Caco-2 (cell line): ENCODE results near the gene TMEM273. TPM values are rescaled to one million over a fixed set of nuclear protein-coding genes. Genes with fewer than 3 reads are reported as not detected.

Experiments
- BruUV-seq: library from RNA; stranded (reverse); fragments of 400-500 nt; replicated peaks from 2 replicates; lab custom pipeline; 2021; lab: Mats Ljungman, UMichigan
- CTCF ChIA-PET: fragments of 300-600 bp; sonication (Branson Sonifier 250); formaldehyde crosslinking; loops from one replicate; lab custom pipeline; 2022; ENCODE audit warnings: antibody characterized with exemption; lab: Charles Lee
- POLR2A ChIA-PET: fragments of 300-600 bp; sonication (Branson Sonifier 250); formaldehyde crosslinking; loops from one replicate; lab custom pipeline; 2022; ENCODE audit warnings: antibody characterized with exemption; lab: Charles Lee
- DNase-seq, 2 experiments: peaks; one replicate each; pipeline versions ENCODE4 v3.0.0 to v3.0.0-alpha.2; 2020 to 2022
- H3K27me3 ChIP-seq: replicated peaks from 2 replicates; pipeline ENCODE4 v1.6.0; 2011; ENCODE audit warnings: low read length; ENCODE audit not compliant: control insufficient read depth, insufficient read depth
- H3K36me3 ChIP-seq: 2 replicates; pipeline ENCODE4 v1.5.1; 2011; ENCODE audit warnings: low read length; ENCODE audit not compliant: control insufficient read depth, insufficient read depth
- H3K4me1 ChIP-seq: fragments of 250-450 bp; sonication (Bioruptor Pico); 2 replicates; pipeline ENCODE4 v1.5.1; 2020; ENCODE audit warnings: mild to moderate bottlenecking
- H3K4me3 ChIP-seq: 2 replicates; pipeline ENCODE4 v1.5.1; 2011; ENCODE audit warnings: low read depth, mild to moderate bottlenecking, control low read depth, low read length
- H3K9me3 ChIP-seq: fragments of 250-450 bp; sonication (Bioruptor Pico); 2 replicates; pipeline ENCODE4 v1.5.1; 2020; ENCODE audit warnings: mild to moderate bottlenecking, moderate library complexity
- H3K27ac Mint-ChIP-seq: one replicate; pipeline ENCODE4 v1.8.0; 2022; ENCODE audit warnings: mixed read lengths; ENCODE audit not compliant: unreplicated experiment
- H3K27me3 Mint-ChIP-seq: one replicate; pipeline ENCODE4 v1.8.0; 2022; ENCODE audit warnings: mixed read lengths; ENCODE audit not compliant: insufficient read depth, unreplicated experiment
- H3K36me3 Mint-ChIP-seq: one replicate; pipeline ENCODE4 v1.8.0; 2022; ENCODE audit warnings: mild to moderate bottlenecking, mixed read lengths; ENCODE audit not compliant: insufficient read depth, unreplicated experiment
- H3K4me1 Mint-ChIP-seq: one replicate; pipeline ENCODE4 v1.8.0; 2022; ENCODE audit warnings: low read depth, mixed read lengths; ENCODE audit not compliant: unreplicated experiment
- H3K4me3 Mint-ChIP-seq: one replicate; pipeline ENCODE4 v1.8.0; 2022; ENCODE audit warnings: mild to moderate bottlenecking, moderate library complexity, mixed read lengths; ENCODE audit not compliant: unreplicated experiment
- H3K9me3 Mint-ChIP-seq: one replicate; pipeline ENCODE4 v1.8.0; 2022; ENCODE audit warnings: mixed read lengths; ENCODE audit not compliant: unreplicated experiment
- intact Hi-C: fragments of 100-400 bp; cut with micrococcal nuclease; formaldehyde crosslinking; loops from one replicate; pipeline ENCODE4 v1.10.0; 2022; ENCODE audit not compliant: unreplicated experiment
- total RNA-seq: library from RNA; stranded (reverse); gene quantifications from 2 replicates; pipeline ENCODE4 v1.2.3, GENCODE V29; 2022
- TF ChIP-seq, protein P1 (sequence below), 2 experiments: fragments of 200-600 bp in 1 of 2; IDR thresholded peaks; 1 replicate in 1 of 2; 2 replicates in 1 of 2; pipeline versions ENCODE4 v1.5.1 to v1.8.0; 2011 to 2022; ENCODE audit warnings: antibody characterized with exemption in 1 of 2, control low read depth in 1 of 2, inconsistent platforms in 1 of 2, low read depth in 1 of 2, low read length in 1 of 2, mild to moderate bottlenecking in 1 of 2, moderate library complexity in 1 of 2; ENCODE audit not compliant: insufficient read depth in 1 of 2, severe bottlenecking in 1 of 2, unreplicated experiment in 1 of 2

TMEM273 gene
- total RNA-seq, 1 experiment from 2014 or later = not detected

GRCh38 chr10:49107111-49107886, 80.9 kb downstream of the TMEM273 start:
- H3K27me3 ChIP-seq = no peaks in the 10 kb centered on the region
- intact Hi-C loops = no loop called here
- DNase-seq = no peak
- no peaks in the 10 kb centered on the region for H3K36me3 Mint-ChIP-seq
- H3K27me3 Mint-ChIP-seq = peaks cover 11% of the 10 kb centered on the region
- no peaks in the 10 kb centered on the region for H3K36me3 ChIP-seq
- no peak overlapping the region for H3K4me3 ChIP-seq
- H3K9me3 Mint-ChIP-seq = no peaks in the 10 kb centered on the region
- no TSS peak for BruUV-seq
- TF ChIP-seq, protein P1, sequence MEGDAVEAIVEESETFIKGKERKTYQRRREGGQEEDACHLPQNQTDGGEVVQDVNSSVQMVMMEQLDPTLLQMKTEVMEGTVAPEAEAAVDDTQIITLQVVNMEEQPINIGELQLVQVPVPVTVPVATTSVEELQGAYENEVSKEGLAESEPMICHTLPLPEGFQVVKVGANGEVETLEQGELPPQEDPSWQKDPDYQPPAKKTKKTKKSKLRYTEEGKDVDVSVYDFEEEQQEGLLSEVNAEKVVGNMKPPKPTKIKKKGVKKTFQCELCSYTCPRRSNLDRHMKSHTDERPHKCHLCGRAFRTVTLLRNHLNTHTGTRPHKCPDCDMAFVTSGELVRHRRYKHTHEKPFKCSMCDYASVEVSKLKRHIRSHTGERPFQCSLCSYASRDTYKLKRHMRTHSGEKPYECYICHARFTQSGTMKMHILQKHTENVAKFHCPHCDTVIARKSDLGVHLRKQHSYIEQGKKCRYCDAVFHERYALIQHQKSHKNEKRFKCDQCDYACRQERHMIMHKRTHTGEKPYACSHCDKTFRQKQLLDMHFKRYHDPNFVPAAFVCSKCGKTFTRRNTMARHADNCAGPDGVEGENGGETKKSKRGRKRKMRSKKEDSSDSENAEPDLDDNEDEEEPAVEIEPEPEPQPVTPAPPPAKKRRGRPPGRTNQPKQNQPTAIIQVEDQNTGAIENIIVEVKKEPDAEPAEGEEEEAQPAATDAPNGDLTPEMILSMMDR (IDR thresholded peaks at IDR 0.05; ENCODE audit: insufficient read depth in 1 of 2, low read depth in 1 of 2, low read length in 1 of 2, severe bottlenecking in 1 of 2, unreplicated experiment in 1 of 2) = no peak
- no peak overlapping the region for H3K4me3 Mint-ChIP-seq
- POLR2A ChIA-PET = no interaction called here
- no peak overlapping the region for H3K27ac Mint-ChIP-seq
- 0 out of 2 replicates have a peak, but pooled peaks cover 3% of the 10 kb centered on the region for H3K9me3 ChIP-seq
- H3K4me1 ChIP-seq = no peaks in the 10 kb centered on the region
- H3K4me1 Mint-ChIP-seq = no peaks in the 10 kb centered on the region
- CTCF ChIA-PET = no interaction called here

DNA sequence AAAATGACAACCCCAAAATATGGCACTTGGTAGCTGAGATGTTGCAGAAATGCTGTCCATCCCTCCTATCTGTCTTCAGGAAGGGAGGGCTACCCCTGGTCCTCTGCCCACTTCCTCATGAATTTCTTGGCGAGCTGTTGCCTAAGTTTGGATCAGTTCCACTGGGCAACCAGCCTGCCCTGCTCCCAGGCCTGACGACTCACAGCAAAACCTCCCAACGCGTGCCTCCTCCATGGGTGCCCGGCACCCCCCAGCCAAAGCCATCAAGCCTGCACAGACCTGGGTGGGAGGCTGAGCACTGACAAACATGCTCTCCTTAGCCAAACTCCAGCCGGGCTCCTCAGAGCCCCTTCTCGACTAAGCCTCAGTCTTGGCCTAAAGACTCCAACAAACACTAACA, 81.7 kb downstream of the TMEM273 start:
- H3K4me3 ChIP-seq = no peak overlapping the region
- ChIA-PET CTCF (no interaction called here), POLR2A (no interaction called here)
- DNase-seq = no peak
- H3K36me3 ChIP-seq = no peaks in the 10 kb centered on the region
- BruUV-seq = no TSS peak
- H3K27me3 ChIP-seq = no peaks in the 10 kb centered on the region
- no peaks in the 10 kb centered on the region for H3K4me1 ChIP-seq
- no peaks in the 10 kb centered on the region for H3K36me3 Mint-ChIP-seq
- no peak overlapping the region for H3K4me3 Mint-ChIP-seq
- intact Hi-C loops = no loop called here
- H3K9me3 ChIP-seq = 0 out of 2 replicates have a peak, but pooled peaks cover 3% of the 10 kb centered on the region
- TF ChIP-seq, protein P1 (IDR thresholded peaks at IDR 0.05; ENCODE audit: insufficient read depth in 1 of 2, low read depth in 1 of 2, low read length in 1 of 2, severe bottlenecking in 1 of 2, unreplicated experiment in 1 of 2) = no peak
- no peaks in the 10 kb centered on the region for H3K4me1 Mint-ChIP-seq
- H3K9me3 Mint-ChIP-seq = no peaks in the 10 kb centered on the region
- no peak overlapping the region for H3K27ac Mint-ChIP-seq
- H3K27me3 Mint-ChIP-seq = peaks cover 14% of the 10 kb centered on the region

DNA sequence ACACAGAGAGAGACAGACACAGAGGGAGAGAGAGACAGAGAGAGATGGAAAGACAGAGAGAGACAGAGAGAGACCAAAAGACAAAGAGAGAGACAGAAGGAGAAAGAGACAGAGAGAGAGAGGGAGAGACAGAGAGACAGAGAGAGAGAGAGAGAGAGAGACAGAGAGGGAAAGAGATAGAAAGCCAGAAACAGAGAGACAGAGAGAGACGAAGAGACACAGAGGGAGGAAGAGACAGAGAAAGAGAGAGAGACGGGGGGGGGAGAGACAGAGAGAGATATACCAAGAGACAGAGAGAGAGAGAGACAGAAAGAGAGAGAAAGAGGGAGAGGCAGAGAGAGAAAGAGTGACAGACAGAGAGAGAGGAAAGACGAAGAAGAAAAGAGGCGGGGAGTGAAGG, 83.1 kb downstream of the TMEM273 start:
- CTCF ChIA-PET = no interaction called here
- Histone ChIP-seq H3K4me1 (no peaks in the 10 kb centered on the region), H3K36me3 (no peaks in the 10 kb centered on the region), H3K27me3 (no peaks in the 10 kb centered on the region), H3K9me3 (0 out of 2 replicates have a peak, but pooled peaks cover 3% of the 10 kb centered on the region), H3K4me3 (no peak overlapping the region)
- no peaks in the 10 kb centered on the region for H3K36me3 Mint-ChIP-seq
- peaks cover 14% of the 10 kb centered on the region for H3K27me3 Mint-ChIP-seq
- POLR2A ChIA-PET = no interaction called here
- H3K4me1 Mint-ChIP-seq = no peaks in the 10 kb centered on the region
- H3K4me3 Mint-ChIP-seq = no peak overlapping the region
- H3K27ac Mint-ChIP-seq = no peak overlapping the region
- intact Hi-C loops = no loop called here
- DNase-seq = no peak
- no peaks in the 10 kb centered on the region for H3K9me3 Mint-ChIP-seq
- no TSS peak for BruUV-seq
- TF ChIP-seq, protein P1 (IDR thresholded peaks at IDR 0.05; ENCODE audit: insufficient read depth in 1 of 2, low read depth in 1 of 2, low read length in 1 of 2, severe bottlenecking in 1 of 2, unreplicated experiment in 1 of 2) = no peak

Other genes starting within 250 kb of the TMEM273 start
- not detected in 2 replicates for gene LRRC18, start 248.6 kb downstream of the TMEM273 start, total RNA-seq
- not detected in 2 replicates for gene VSTM4, start 72.9 kb downstream of the TMEM273 start, total RNA-seq
- gene FAM170B, start 54.4 kb downstream of the TMEM273 start, total RNA-seq = not detected in 2 replicates
- gene C10orf71, start 110.8 kb upstream of the TMEM273 start, total RNA-seq = not detected in 2 replicates
- gene DRGX, start 207.7 kb upstream of the TMEM273 start, total RNA-seq = not detected in 2 replicates